Activated gamma-delta T cell treated with anti-CD3 and anti-CD28 coated beads, Interleukin-2, amount 50 U/mL, for 16 hours (primary cell): Measurements from ENCODE around the gene BANP.
"Not testable (repeated sequence)": the region's sequence is repeated elsewhere in the genome, so short reads cannot be mapped to it uniquely, and the experiment has no call there.

Source experiments
- DNase-seq: peaks from one replicate; pipeline ENCODE4 v3.0.0-alpha.2; 2020; ENCODE audit warnings: low read depth

The BANP gene

DNA sequence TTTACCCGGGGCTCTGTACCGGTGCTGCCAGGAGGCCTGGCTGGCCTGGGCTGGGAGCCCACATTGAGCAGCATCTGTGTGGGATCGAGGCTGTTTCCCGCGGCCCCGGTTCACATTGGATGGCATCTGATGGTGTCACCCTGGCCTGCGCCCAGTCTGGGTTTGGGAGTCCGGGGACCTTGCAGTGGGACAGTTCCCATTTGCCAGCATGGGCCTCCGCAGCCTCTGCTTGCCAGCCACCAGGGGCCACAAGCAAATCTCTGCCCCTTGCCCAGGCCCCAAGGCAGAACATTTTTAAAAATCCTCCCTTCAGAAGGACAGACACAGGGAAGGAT lies 64.5 kb downstream of the BANP start:
- DNase-seq, result no peak

GRCh38 chr16:88016386-88016785 lies 65.2 kb downstream of the BANP start:
- DNase-seq, result not testable (repeated sequence)

GRCh38 chr16:88016964-88017363 lies 65.7 kb downstream of the BANP start:
- DNase-seq, result no peak

DNA sequence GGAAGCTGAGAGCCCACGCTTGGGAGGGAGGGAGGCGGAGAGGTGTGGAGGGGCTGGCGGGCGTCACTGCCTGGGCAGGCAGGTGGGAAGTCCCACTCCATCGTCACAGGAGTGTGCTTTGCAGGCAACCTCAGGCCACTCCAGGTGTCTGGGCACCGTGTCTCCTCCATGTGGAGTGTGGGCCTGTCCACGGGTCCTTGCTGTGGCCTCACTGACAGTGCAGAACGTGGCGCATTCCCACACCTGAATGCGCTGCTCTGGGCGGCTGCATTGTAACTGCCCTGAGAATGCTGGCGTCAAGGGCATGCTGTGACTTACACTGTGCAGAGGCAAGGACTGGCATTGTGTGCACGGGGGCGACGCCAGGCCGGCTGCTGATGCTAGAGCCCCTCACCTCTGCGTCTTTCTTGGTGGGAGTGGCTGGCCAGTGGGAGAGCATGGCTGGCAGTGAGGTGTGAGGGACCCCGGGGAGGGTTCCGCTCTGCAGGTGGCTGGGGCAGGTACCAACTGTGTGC lies 66.4 kb downstream of the BANP start:
- no peak for DNase-seq

- not testable (repeated sequence) for DNase-seq
Measured at GRCh38 chr16:88018382-88018781, 67.1 kb downstream of the BANP start.

- DNase-seq, result not testable (repeated sequence)
Measured at GRCh38 chr16:88019041-88019820, 68.0 kb downstream of the BANP start.

DNA sequence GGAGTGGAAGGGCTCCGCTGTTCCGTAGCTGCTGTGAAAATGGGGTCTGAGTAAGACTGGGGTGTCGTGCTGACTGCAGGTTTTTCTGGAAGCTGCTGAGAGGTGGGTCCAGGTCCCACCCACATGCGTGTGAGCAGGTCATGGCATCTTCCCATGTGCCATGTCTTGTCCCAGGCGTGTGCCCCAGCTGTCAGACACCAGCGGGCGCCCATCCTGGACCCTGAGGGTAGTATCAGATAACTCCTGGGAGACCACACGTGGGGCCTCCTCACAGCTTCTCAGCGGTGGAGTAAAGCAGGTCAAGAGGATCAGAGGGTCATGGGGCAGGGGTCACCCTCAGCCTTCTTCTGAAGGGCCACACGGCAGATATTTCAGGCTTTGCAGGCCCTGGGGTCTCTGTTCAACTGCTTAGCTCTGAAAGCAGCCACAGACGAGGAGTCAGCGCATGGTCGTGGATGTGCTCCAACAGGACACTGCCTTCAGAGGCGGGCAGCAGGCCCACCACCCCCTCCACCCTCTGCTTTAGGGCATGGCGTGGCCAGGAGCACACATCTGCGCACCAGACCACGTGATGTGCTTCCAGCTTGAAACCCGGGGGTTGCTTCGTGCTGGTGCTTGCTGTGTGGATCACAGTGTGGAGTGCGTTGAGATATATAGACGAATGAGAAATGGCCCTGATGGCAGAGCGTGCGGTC lies 68.7 kb downstream of the BANP start:
- no peak for DNase-seq

DNA sequence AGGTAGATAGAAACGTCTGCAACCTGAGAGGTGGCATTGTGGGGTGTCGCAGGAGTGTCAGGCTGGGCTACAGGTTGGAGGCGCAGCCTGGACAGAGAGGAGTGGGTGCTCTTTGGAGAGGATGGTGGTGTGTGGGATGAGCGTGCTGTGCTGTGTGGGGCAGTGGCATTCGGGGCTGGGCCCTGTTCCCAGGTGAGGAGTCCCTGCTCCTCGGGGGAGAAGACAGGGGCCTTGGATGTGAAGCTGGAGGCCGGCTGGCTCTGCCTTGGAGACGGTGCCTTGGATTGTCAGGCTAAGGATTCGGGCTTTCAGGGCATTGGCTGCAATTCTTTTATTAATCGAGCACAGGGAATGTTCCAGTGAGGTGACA lies 69.3 kb downstream of the BANP start:
- DNase-seq, result no peak

DNA sequence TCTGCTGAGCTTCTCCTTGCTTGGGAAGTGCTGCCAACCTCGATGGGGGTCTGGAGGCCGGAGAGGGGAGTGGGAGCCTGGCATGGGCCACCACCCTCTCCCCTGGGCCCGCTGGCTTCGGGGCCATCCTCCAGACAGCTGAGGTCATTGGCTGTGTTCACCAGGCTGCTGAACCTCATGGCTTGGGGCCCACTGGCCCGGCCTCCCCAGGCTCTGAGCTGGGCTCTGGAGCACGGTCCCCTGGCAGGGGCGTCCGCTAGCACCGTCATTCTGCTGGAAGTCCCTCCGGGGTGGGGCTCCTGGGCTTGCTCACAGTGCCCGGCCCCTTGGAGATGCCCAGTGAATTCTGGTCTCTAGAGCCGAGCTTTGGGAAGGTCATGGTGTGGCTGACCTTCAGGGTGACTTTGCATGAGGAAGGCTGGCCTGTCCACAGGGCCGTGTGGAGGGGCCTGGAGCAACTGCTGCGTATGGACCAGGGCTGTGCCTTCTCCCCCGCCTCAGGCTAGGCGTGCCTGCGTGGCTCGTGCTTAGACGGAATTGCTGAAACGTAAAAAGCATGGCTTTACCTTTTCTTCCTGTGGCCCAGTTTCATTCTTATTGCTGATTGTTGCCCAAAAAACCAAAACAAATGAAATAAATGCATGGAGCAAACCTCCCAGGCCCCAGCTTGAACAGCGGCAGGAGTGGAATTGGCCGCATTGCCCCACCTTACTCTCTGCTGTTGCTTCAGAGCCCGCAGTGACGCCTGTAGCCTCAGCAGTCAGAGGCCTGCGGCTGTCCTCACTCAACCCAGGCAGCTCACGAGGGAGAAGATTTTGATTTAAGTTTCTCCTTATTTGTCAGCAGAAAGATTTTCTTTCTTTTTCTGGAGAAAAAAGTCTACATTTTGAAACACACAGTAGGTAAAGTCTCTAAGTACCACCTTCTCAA lies 70.1 kb downstream of the BANP start:
- not testable (repeated sequence) for DNase-seq

DNA sequence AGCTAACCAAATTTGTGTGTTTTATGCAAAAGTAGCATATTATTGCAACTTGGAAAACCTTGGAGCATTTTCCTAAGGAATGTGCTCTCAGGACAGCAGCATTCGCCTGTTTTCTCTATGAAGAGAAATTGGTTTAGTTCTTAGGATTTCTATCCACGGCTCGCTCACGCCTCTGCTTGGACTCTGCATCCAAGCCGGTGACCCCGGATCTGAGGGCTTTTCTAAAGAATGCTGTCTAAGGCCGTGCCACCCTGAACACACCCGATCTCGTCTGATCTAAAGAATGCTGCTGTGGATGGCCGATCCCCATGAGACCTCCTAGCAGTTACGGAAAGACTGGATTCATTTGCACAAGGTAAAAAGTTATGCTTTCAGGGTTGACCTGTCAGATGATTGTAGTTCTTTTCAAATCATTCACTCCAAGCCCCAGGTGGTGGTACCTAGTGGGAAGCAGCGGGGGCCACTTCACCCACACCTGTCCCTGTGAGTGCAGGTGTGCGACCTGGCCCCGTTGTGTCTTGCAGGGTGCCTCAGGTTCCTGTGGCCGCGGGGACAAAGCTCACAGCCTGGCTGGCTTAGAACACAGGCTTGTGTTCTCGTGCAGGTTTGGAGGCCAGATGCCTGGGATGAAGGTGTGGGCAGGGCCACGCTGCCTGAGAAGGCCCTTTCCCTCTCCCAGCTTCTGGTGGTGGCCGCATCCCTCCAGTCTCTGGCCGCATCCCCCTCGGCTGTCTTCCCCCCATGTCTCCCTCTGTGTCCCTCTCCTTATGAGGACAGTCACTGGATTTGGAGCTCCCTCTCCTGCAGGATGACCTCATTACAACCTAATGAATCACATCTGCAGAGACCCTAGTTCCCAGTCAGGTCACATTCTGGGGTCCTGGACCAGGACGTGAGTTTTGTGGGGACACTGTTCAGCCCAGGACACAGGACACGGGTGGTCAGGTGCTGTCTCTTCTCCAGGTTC lies 71.1 kb downstream of the BANP start:
- no peak for DNase-seq

- DNase-seq, result no peak
Measured at GRCh38 chr16:88023366-88023765, 72.1 kb downstream of the BANP start.

DNA sequence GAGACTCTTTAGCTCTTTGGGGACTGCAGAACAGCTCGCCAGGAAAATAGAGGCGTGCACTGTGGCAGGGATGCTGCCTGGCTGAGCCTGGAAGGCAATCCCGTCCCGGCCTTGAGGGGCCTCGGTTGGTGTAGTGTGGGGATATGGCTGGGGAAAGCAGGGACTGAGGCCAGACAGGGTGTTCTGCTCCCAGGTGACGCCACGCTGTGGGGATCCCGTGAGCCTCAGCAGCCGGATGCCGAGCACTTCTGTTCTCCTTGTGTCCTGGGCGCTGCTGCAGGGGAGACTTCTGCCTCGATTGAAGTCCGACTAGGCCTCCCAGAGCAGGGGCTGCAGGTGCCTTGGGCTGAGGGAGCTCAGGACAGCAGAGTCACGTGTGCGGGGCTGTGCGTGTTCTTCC lies 72.6 kb downstream of the BANP start:
- DNase-seq, result no peak

DNA sequence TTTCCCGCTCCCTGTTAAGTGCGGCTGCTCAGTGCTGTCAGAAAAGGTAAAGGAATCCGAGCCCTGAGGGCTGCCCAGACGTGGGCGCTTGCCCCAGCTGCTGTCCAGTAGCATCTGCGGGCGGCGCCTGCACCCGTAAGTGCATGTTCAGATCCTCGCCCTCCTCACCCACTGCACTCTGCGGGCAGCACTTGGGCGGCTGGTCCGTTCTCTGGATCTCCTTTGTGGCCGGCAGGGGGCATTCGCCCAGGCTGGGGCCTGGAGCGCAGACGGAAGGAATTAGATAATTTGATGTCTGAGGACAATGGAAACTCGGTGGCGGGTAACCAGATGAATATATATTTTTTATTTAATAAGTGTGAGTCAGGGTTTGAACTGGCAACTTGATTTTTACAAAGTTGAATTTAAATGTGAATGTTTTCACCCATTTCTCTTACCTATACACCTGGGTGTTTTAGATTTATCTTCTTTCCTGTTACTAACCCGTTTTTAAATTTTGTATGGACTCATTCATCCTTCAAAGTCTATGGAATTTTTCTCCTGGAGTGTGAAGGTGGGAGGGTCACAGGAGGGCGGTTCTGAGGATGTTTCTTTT lies 73.4 kb downstream of the BANP start:
- DNase-seq, result not testable (repeated sequence)

GRCh38 chr16:88025086-88025492 lies 73.9 kb downstream of the BANP start:
- DNase-seq, result not testable (repeated sequence)

DNA sequence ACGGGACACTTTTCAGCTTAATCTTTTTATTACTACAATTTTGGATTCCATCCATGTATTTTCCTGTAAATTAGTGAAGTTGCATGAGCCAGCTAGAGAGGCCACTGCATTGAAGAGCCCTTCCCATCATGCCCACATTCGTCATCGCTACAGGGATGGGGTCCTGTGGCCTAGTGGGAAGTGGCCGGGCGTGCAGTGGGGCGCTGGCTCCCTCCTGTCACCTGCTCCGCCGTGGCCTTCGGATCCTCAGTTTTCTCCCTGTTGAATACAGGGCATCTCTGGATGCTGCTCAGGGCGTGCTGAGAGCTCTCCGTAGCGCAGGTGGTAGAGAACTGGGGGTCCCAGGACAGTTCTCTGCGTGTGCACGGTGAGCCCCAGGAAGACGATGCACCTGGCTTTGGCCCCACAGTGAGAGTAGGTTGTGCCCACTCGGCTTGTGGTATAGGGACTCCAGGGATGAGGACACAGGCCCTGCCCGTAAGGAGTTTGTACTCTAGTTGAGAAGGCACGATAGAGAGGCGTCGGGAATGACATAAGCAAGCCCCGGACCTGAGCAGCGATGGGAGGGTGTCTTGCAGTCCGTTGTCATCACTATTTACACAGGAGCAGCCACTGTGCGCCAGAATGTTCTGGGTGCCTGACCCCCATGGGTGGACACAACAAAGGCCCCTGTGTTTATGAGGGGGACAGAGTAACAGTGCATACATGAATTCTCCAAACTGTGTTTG lies 74.8 kb downstream of the BANP start:
- not testable (repeated sequence) for DNase-seq

DNA sequence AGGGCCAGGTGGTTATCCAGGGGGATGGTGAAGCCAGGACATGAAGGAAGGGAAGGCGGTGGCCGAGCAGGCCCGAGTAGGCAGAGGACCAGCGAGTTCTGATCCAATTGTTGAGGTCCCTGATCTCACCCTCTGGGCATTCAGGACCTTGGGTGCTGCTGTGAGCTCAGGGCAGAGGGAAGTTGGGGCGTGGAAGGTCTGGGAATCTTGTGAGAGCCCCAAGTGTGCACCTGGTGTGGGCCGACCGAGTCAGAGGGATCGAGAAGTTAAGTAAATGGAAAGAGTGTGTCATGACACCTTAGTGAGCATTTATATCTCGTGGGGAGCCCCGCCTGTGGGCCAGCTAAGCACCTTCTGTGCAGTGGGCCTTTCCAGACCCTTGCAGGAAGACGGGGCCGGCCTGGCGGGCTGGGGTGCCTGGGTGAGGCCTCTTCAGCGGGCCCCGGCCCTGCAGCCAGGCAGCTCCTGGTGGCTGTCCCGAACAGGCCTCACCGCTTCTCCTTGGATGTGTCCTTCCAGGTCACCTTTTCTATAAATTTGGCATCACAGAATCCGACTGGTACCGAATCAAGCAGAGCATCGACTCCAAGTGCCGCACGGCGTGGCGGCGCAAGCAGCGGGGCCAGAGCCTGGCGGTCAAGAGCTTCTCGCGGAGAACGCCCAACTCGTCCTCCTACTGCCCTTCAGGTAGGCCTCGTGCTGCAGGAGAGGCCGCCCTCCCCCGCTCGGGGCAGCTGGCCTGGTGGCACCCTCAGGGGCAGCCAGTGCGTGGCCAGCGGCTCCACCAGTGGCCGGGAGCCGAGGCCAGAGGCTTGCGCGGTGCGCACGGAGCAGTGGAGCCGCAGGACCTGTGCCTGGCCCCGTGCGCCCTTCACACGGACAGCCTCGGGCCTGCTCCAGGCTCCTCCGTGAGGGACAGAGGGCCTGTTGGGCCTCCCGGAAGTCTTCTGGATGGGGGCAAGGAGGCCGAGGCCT lies 76.0 kb downstream of the BANP start:
- no peak for DNase-seq

DNA sequence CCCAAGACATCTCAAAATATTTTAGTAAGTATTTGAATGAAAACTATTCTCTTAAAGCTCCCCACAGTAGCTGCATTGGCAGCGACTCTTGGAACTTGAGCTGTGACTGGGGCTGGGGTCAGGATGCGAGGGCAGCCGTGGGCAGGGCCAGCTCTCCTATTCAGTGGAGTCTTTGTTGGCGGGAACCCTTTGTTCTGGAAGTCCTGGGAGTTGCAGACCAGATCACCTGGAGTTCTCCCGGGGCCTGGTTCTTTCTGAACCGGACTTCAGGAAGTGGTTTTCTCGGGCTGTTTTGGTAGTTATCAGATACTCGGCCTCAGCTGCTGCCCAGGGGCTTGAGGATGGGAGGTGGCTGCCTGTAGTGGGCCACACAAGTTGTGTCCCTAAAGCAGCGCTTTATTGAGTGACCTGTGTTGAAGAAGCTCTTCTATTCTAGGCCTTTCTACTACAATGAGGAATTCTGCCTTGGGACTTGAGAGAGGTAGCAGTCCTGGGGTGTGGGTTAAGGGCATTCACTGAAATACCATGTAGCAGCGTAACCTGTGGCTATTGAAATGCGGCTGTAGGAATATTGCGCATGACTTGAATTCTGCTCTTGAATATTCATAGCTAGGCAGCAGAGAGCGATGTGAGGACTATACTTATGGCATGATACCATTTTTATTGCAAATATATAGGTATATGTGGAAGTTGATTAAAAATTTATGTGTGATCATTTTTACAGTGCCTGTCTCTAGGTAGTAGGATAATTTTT lies 77.1 kb downstream of the BANP start:
- not testable (repeated sequence) for DNase-seq

GRCh38 chr16:88030498-88030897 lies 79.3 kb downstream of the BANP start:
- DNase-seq, result no peak
